K562 (cell line): ENCODE results near the gene PPIA. TPM values are rescaled to one million over a fixed set of nuclear protein-coding genes. Genes with fewer than 3 reads are reported as not detected.
A peak's percentile ranks its signal among the peaks of the same experiment; 100 is the strongest.

Experiments
- AFF1 ChIP-seq, 2 experiments: fragments of 450-650 bp; IDR thresholded peaks; 2 replicates each; pipeline ENCODE4 v1.6.1; 2018; ENCODE audit warnings: mild to moderate bottlenecking in 2 of 2, low read depth in 1 of 2; ENCODE audit not compliant: partially characterized antibody in 2 of 2
- CHD7 ChIP-seq: fragments of 200-600 bp; sonication (generic); IDR thresholded peaks from one replicate; pipeline ENCODE4 v1.6.1; 2012; ENCODE audit warnings: mild to moderate bottlenecking, low read depth, low read length, inconsistent platforms
- DPF2 ChIP-seq: fragments of 450-650 bp; IDR thresholded peaks from 2 replicates; pipeline ENCODE4 v1.6.1; 2016
- HOXB6 ChIP-seq: fragments of 250-450 bp; sonication (Bioruptor Pico); IDR thresholded peaks from 2 replicates; pipeline ENCODE4 v1.5.1; 2022; ENCODE audit warnings: mild to moderate bottlenecking, borderline replicate concordance
- MTF1 ChIP-seq: fragments of 250-450 bp; sonication (Bioruptor Pico); IDR thresholded peaks from 2 replicates; pipeline ENCODE4 v1.9.0; 2021; ENCODE audit warnings: moderate library complexity, mild to moderate bottlenecking, inconsistent platforms, borderline replicate concordance
- MXD1 ChIP-seq: fragments of 250-450 bp; sonication (Bioruptor Pico); IDR thresholded peaks from 2 replicates; pipeline ENCODE4 v1.8.0; 2021; ENCODE audit warnings: borderline replicate concordance, mild to moderate bottlenecking, moderate library complexity; ENCODE audit not compliant: poor library complexity, severe bottlenecking
- NFYB ChIP-seq: IDR thresholded peaks from 2 replicates; pipeline ENCODE4 v1.6.1; 2011; ENCODE audit warnings: mild to moderate bottlenecking, moderate library complexity; ENCODE audit not compliant: insufficient read length; ENCODE audit errors: extremely low read depth
- POLR3G ChIP-seq: IDR thresholded peaks from 2 replicates; pipeline ENCODE4 v1.6.1; 2011; ENCODE audit not compliant: insufficient read length, insufficient replicate concordance; ENCODE audit errors: extremely low read depth
- ZEB2 ChIP-seq: fragments of 450-650 bp; IDR thresholded peaks from 2 replicates; pipeline ENCODE4 v1.6.1; 2016
- ZNF134 ChIP-seq: fragments of 250-450 bp; sonication (Bioruptor Pico); conservative IDR thresholded peaks from 2 replicates; pipeline ENCODE4 v1.4.0; 2020
- ZNF143 ChIP-seq: sonication (generic); formaldehyde crosslinking; IDR thresholded peaks from 2 replicates; pipeline ENCODE4 v1.9.0; 2022; ENCODE audit warnings: mild to moderate bottlenecking, missing genetic modification reagents
- ZNF165 ChIP-seq: fragments of 250-450 bp; sonication (Bioruptor Pico); IDR thresholded peaks from 2 replicates; pipeline ENCODE4 v1.4.0; 2020; ENCODE audit warnings: borderline replicate concordance
- polyA plus RNA-seq, 8 experiments: library from polyadenylated mRNA; depleted of rRNA in 4 of 8; stranded (reverse) in 5 of 8; unstranded in 3 of 8; fragments of >200 nt; fragmentation: Nextera tagmentation in 2 of 8; fragmentation: Illumina TruSeq in 1 of 8; extraction: Ambion mirVana in 2 of 8; extraction: Trizol in 1 of 8; gene quantifications; 2 replicates each; pipeline versions ENCODE4 v1.2.1 to v1.2.3, GENCODE V29; 2011 to 2014; ENCODE audit warnings: inconsistent platforms in 1 of 8, missing spikeins in 1 of 8
- total RNA-seq, 7 experiments: library from RNA; depleted of rRNA in 6 of 7; stranded (reverse); fragments of >200 nt in 6 of 7; fragmentation: Illumina TruSeq in 2 of 7; extraction: Trizol in 2 of 7; gene quantifications; 2 replicates each; pipeline versions ENCODE4 v1.2.1 to v1.2.3, GENCODE V29; 2011 to 2021; ENCODE audit warnings: low replicate concordance in 1 of 7

PPIA gene
- total and polyA plus RNA-seq, 9 of the 15 experiments (the other 6 are each of a cell fraction or from before 2014, with no cell fraction given), result 2,583 to 7,504 (median 3,973) TPM

GRCh38 chr7:44824894-44825526 is 28.5 kb downstream of the PPIA start (continued):
- TF ChIP-seq CHD7, result no peak
- no peak for TF ChIP-seq ZNF134 (CRISPR knock-in tag)
- no peak for TF ChIP-seq AFF1 (IDR thresholded peaks at IDR 0.05; ENCODE audit: low read depth in 1 of 2, partially characterized antibody in 2 of 2)
- no peak for TF ChIP-seq NFYB
- TF ChIP-seq POLR3G, result no peak
- TF ChIP-seq MTF1, result no peak
- 0 out of 2 replicates have a peak, but pooled peaks have one; percentile 14 for TF ChIP-seq ZNF165 (CRISPR knock-in tag)
- TF ChIP-seq ZNF143 (CRISPR knock-in tag), result no peak
- TF ChIP-seq DPF2, result peak; percentile 49; the same call in 1 of the 2 replicates
- TF ChIP-seq MXD1, result no peak
- TF ChIP-seq HOXB6, result no peak
- TF ChIP-seq ZEB2, result no peak
